KMS-11 (cell line): ENCODE measurements around the gene VPS4A.

Experiments
- H2AFZ ChIP-seq: fragments of 200-600 bp; sonication (generic); 2 replicates; pipeline ENCODE4 v1.6.1; 2016; ENCODE audit warnings: antibody characterized with exemption, mixed run types, low read depth
- H3K27ac ChIP-seq: fragments of 200-600 bp; sonication (generic); 2 replicates; pipeline ENCODE4 v1.6.1; 2016; ENCODE audit warnings: mild to moderate bottlenecking, mixed run types
- H3K27me3 ChIP-seq: fragments of 200-600 bp; sonication (generic); 2 replicates; pipeline ENCODE4 v1.6.1; 2017; ENCODE audit warnings: mild to moderate bottlenecking, low read depth, mixed run types, moderate library complexity; ENCODE audit not compliant: insufficient read depth
- H3K36me3 ChIP-seq: fragments of 200-600 bp; sonication (generic); 2 replicates; pipeline ENCODE4 v1.6.1; 2017; ENCODE audit warnings: mild to moderate bottlenecking, mixed run types; ENCODE audit not compliant: insufficient read depth
- H3K4me1 ChIP-seq: fragments of 200-600 bp; sonication (generic); 2 replicates; pipeline ENCODE4 v1.6.1; 2016; ENCODE audit warnings: mild to moderate bottlenecking, low read depth, mixed run types; ENCODE audit not compliant: poor library complexity, severe bottlenecking
- H3K4me2 ChIP-seq: fragments of 200-600 bp; sonication (generic); 2 replicates; pipeline ENCODE4 v1.7.0; 2016; ENCODE audit warnings: mild to moderate bottlenecking, mixed run types
- H3K4me3 ChIP-seq: fragments of 200-600 bp; sonication (generic); IDR thresholded peaks from 2 replicates; pipeline ENCODE4 v1.6.1; 2017; ENCODE audit warnings: low read depth, low read length, mixed read lengths; ENCODE audit not compliant: insufficient read depth
- H3K79me2 ChIP-seq: fragments of 200-600 bp; sonication (generic); 2 replicates; pipeline ENCODE4 v1.6.1; 2016; ENCODE audit warnings: low read depth, mixed run types; ENCODE audit not compliant: insufficient read depth
- H3K9ac ChIP-seq: fragments of 200-600 bp; sonication (generic); 2 replicates; pipeline ENCODE4 v1.6.1; 2016; ENCODE audit warnings: mild to moderate bottlenecking, mixed run types
- H4K20me1 ChIP-seq: fragments of 200-600 bp; sonication (generic); 2 replicates; pipeline ENCODE4 v1.6.1; 2016; ENCODE audit warnings: mild to moderate bottlenecking, mixed run types; ENCODE audit not compliant: insufficient read depth
- CTCF ChIP-seq: fragments of 200-600 bp; sonication (generic); conservative IDR thresholded peaks from 2 replicates; pipeline ENCODE4 v1.6.1; 2017; ENCODE audit warnings: low read depth, mild to moderate bottlenecking, antibody characterized with exemption, low read length, moderate library complexity, mixed read lengths

The VPS4A gene

DNA sequence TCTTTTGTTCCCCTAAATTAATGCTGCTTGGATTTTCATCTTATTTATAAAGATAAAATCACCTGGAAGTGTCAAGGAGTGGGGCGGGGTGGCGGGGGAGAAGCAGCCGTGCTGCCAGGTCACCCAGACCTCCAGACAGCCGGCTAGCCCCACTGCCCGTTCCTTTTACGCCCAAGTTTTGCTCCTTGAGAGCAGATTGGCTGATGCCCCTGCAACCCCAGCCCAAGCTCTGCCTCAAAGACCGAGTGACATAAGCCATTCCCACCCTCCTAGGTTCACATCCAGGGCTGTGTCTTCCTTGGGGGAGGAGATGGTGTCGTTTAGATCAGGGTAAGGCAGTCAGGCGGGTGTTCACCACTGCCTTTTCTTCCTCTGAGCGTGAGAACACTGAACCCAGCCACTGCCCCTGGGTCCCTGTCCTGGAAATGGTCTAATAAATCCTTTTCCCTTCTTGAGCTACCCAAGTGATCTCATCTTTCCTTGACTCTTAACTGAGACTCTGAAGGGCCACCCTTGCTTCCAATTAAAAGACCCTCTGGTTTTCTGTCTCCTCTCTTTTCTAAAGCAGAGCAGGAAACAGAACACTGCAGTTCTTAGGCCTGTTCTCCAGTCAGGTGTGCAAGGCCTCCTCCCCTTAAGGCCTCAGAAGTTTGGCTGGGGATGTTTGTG lies 13.6 kb downstream of the VPS4A start:
- H3K9ac ChIP-seq = no peak overlapping the region
- no peak overlapping the region for H3K4me2 ChIP-seq
- H3K4me1 ChIP-seq = peaks cover 34% of the 10 kb centered on the region
- peaks cover 48% of the 10 kb centered on the region for H3K79me2 ChIP-seq
- no peak overlapping the region for H3K27ac ChIP-seq
- no peak overlapping the region for H2AFZ ChIP-seq
- TF ChIP-seq CTCF = no peak
- no peak overlapping the region for H3K4me3 ChIP-seq
- no peaks in the 10 kb centered on the region for H4K20me1 ChIP-seq
- no peaks in the 10 kb centered on the region for H3K27me3 ChIP-seq
- no peaks in the 10 kb centered on the region; the same call in 1 of the 2 replicates for H3K36me3 ChIP-seq

GRCh38 chr16:69325784-69326171 lies 14.6 kb downstream of the VPS4A start:
- Histone ChIP-seq H2AFZ (no peak overlapping the region), H3K36me3 (no peaks in the 10 kb centered on the region; the same call in 1 of the 2 replicates), H3K79me2 (peaks cover 49% of the 10 kb centered on the region), H3K4me2 (no peak overlapping the region), H3K27ac (no peak overlapping the region), H3K4me1 (peaks cover 35% of the 10 kb centered on the region), H3K27me3 (no peaks in the 10 kb centered on the region), H3K9ac (no peak overlapping the region), H4K20me1 (no peaks in the 10 kb centered on the region), H3K4me3 (no peak overlapping the region)
- no peak for TF ChIP-seq CTCF

DNA sequence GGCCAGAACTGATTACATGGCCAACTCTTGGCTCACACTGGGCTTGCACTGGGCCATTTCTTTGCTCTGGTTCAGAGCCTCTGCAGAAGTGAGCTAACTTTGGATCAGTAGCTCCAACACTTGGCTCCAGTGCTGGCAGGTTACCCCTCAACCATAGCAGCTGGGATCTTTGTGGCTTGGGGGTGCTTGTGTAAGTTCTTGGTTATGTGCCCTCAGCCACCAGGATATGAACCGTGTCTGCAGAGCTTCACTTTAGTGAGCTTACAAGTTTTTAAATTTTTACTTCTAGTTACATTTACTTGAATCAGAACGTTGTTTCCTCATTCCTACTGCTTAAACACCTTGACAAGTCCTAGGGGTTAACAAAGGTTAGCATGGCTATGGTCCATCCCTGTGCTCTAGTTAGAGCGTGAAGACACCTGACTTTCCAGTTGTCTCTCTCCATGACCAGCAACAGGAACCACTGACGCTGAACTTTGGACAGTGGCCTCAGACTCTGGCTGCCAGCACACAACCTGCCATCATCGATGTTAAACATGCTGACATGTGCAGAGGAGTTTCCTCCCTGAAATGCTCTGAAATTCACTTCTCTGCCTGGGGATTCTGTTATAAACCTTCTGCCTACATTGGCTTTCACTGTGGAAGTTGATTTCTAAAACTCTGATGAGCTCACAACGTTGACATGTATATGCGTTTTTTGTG lies 15.2 kb downstream of the VPS4A start:
- H3K79me2 ChIP-seq = peaks cover 49% of the 10 kb centered on the region
- H3K36me3 ChIP-seq = no peaks in the 10 kb centered on the region; the same call in 1 of the 2 replicates
- no peak overlapping the region for H3K4me3 ChIP-seq
- H3K27me3 ChIP-seq = no peaks in the 10 kb centered on the region
- H4K20me1 ChIP-seq = no peaks in the 10 kb centered on the region
- H3K4me1 ChIP-seq = peaks cover 38% of the 10 kb centered on the region
- no peak overlapping the region for H2AFZ ChIP-seq
- H3K9ac ChIP-seq = no peak overlapping the region
- H3K27ac ChIP-seq = no peak overlapping the region
- no peak for TF ChIP-seq CTCF
- H3K4me2 ChIP-seq = no peak overlapping the region; the same call in 1 of the 2 replicates

GRCh38 chr16:69327585-69328310 lies 16.6 kb downstream of the VPS4A start:
- H3K9ac ChIP-seq = no peak overlapping the region

More at GRCh38 chr16:69327585-69328310, 16.6 kb downstream of the VPS4A start:
- peak overlapping the region; percentile 93; the same call in 1 of the 2 replicates for H3K4me2 ChIP-seq
- TF ChIP-seq CTCF = no peak
- peaks cover 38% of the 10 kb centered on the region for H3K4me1 ChIP-seq
- H3K36me3 ChIP-seq = no peaks in the 10 kb centered on the region; the same call in 1 of the 2 replicates
- H3K27ac ChIP-seq = no peak overlapping the region; the same call in 1 of the 2 replicates
- no peaks in the 10 kb centered on the region for H4K20me1 ChIP-seq
- no peaks in the 10 kb centered on the region for H3K27me3 ChIP-seq
- H3K79me2 ChIP-seq = peaks cover 49% of the 10 kb centered on the region
- H2AFZ ChIP-seq = no peak overlapping the region
- no peak overlapping the region for H3K4me3 ChIP-seq
